Liver (tissue), 9 donors: ENCODE data around the gene SWT1. TPM values are rescaled to one million over a fixed set of nuclear protein-coding genes. Genes with fewer than 3 reads are reported as not detected.

Experiments
- DNase-seq: peaks from one replicate; pipeline ENCODE4 v3.0.0-alpha.2; 2017; ENCODE audit warnings: low spot score
- H3K27ac ChIP-seq, 2 donors: one replicate each; pipeline ENCODE4 v1.7.0; 2013; ENCODE audit warnings: inconsistent platforms in 2 of 2, low read length in 2 of 2, control low read depth in 1 of 2, low read depth in 1 of 2, mild to moderate bottlenecking in 1 of 2
- H3K27me3 ChIP-seq, 4 donors: one replicate each; pipeline versions ENCODE4 v1.6.1 to v1.7.0; 2013; ENCODE audit warnings: low read length in 3 of 4, inconsistent platforms in 1 of 4, mild to moderate bottlenecking in 1 of 4, moderate library complexity in 1 of 4; ENCODE audit not compliant: control insufficient read depth in 4 of 4, insufficient read depth in 4 of 4
- H3K36me3 ChIP-seq, 4 donors: one replicate each; pipeline versions ENCODE4 v1.6.1 to v1.7.0; 2013; ENCODE audit warnings: low read length in 3 of 4, mild to moderate bottlenecking in 3 of 4, low read depth in 1 of 4, moderate library complexity in 1 of 4; ENCODE audit not compliant: control insufficient read depth in 4 of 4, insufficient read depth in 3 of 4
- H3K4me1 ChIP-seq, 4 donors: one replicate each; pipeline versions ENCODE4 v1.6.1 to v1.7.0; 2013; ENCODE audit warnings: low read length in 3 of 4, mild to moderate bottlenecking in 3 of 4, moderate library complexity in 1 of 4; ENCODE audit not compliant: control insufficient read depth in 4 of 4, insufficient read depth in 4 of 4
- H3K4me3 ChIP-seq, 3 donors: one replicate each; pipeline versions ENCODE4 v1.6.1 to v1.7.0; 2013; ENCODE audit warnings: low read length in 3 of 3, control low read depth in 1 of 3, low read depth in 1 of 3, mild to moderate bottlenecking in 1 of 3
- H3K9ac ChIP-seq, 2 donors: one replicate each; pipeline ENCODE4 v1.7.0; 2013; ENCODE audit warnings: low read length in 2 of 2, mild to moderate bottlenecking in 2 of 2, moderate library complexity in 2 of 2, control low read depth in 1 of 2, low read depth in 1 of 2
- H3K9me3 ChIP-seq, 4 donors: one replicate each; pipeline versions ENCODE4 v1.6.1 to v1.7.0; 2013; ENCODE audit warnings: low read length in 3 of 4; ENCODE audit not compliant: control insufficient read depth in 4 of 4
- EGR1 ChIP-seq, 2 donors: IDR thresholded peaks; 2 replicates each; pipeline ENCODE4 v1.6.1; 2016 to 2018; ENCODE audit warnings: antibody characterized with exemption in 2 of 2, low read depth in 2 of 2
- FOXA1 ChIP-seq: IDR thresholded peaks from 2 replicates; pipeline ENCODE4 v1.6.1; 2016; ENCODE audit warnings: antibody characterized with exemption
- FOXA2 ChIP-seq: IDR thresholded peaks from 2 replicates; pipeline ENCODE4 v1.6.1; 2016; ENCODE audit warnings: antibody characterized with exemption
- GABPA ChIP-seq, 2 donors: IDR thresholded peaks in 1 of 2; conservative IDR thresholded peaks in 1 of 2; 2 replicates each; pipeline ENCODE4 v1.6.1; 2016; ENCODE audit warnings: antibody characterized with exemption in 2 of 2, mild to moderate bottlenecking in 1 of 2, moderate library complexity in 1 of 2
- HNF4A ChIP-seq, 2 donors: conservative IDR thresholded peaks; 2 replicates each; pipeline ENCODE4 v1.6.1; 2016; ENCODE audit warnings: antibody characterized with exemption in 2 of 2, mild to moderate bottlenecking in 2 of 2
- HNF4G ChIP-seq: IDR thresholded peaks from 2 replicates; pipeline ENCODE4 v1.6.1; 2016; ENCODE audit warnings: antibody characterized with exemption
- JUND ChIP-seq, 2 donors: IDR thresholded peaks; 2 replicates each; pipeline ENCODE4 v1.6.1; 2016; ENCODE audit warnings: antibody characterized with exemption in 2 of 2
- NR2F2 ChIP-seq: IDR thresholded peaks from 2 replicates; pipeline ENCODE4 v1.6.1; 2016; ENCODE audit warnings: antibody characterized with exemption
- RAD21 ChIP-seq, 2 donors: IDR thresholded peaks; 2 replicates each; pipeline ENCODE4 v1.6.1; 2016; ENCODE audit warnings: antibody characterized with exemption in 2 of 2, mild to moderate bottlenecking in 2 of 2
- SP1 ChIP-seq: IDR thresholded peaks from 2 replicates; pipeline ENCODE4 v1.6.1; 2018; ENCODE audit warnings: antibody characterized with exemption, mild to moderate bottlenecking
- TAF1 ChIP-seq: conservative IDR thresholded peaks from 2 replicates; pipeline ENCODE4 v1.6.1; 2016; ENCODE audit warnings: antibody characterized with exemption, mild to moderate bottlenecking
- YY1 ChIP-seq: IDR thresholded peaks from 2 replicates; pipeline ENCODE4 v1.6.1; 2016; ENCODE audit warnings: antibody characterized with exemption, mild to moderate bottlenecking
- WGBS: extraction: QIAGEN DNeasy Blood & Tissue Kit; methylation state at CpG from one replicate; pipeline ENCODE4 v1.1.7; 2013; 5-methylcytosine and 5-hydroxymethylcytosine counted together
- polyA plus RNA-seq, 2 donors: library from polyadenylated mRNA; stranded (reverse) in 1 of 2; unstranded in 1 of 2; fragments of 200-250 nt in 1 of 2; fragments of >200 nt in 1 of 2; fragmentation: Nextera tagmentation in 1 of 2; extraction: Ambion mirVana in 1 of 2; gene quantifications; one replicate each; pipeline versions ENCODE4 v1.2.1 to v1.2.3, GENCODE V29; 2013 to 2015
- total RNA-seq, 2 donors: library from RNA; depleted of rRNA; stranded (reverse); fragments of >200 nt; gene quantifications; one replicate each; pipeline ENCODE4 v1.2.3, GENCODE V29; 2014
- TF ChIP-seq, protein P1 (sequence below): IDR thresholded peaks from 2 replicates; pipeline ENCODE4 v1.6.1; 2016; ENCODE audit warnings: antibody characterized with exemption, mild to moderate bottlenecking
- TF ChIP-seq, protein P2 (sequence below): IDR thresholded peaks from 2 replicates; pipeline ENCODE4 v1.6.1; 2016; ENCODE audit warnings: antibody characterized with exemption
- TF ChIP-seq, protein P3 (sequence below): IDR thresholded peaks from 2 replicates; pipeline ENCODE4 v1.6.1; 2016; ENCODE audit warnings: antibody characterized with exemption
- TF ChIP-seq, protein P4 (sequence below): IDR thresholded peaks from 2 replicates; pipeline ENCODE4 v1.6.1; 2016; ENCODE audit warnings: antibody characterized with exemption
- TF ChIP-seq, protein P5 (sequence below): fragments of 150-350 bp; IDR thresholded peaks from 2 replicates; pipeline ENCODE4 v1.5.1; 2017; ENCODE audit warnings: improper control_type of control experiment, low read depth, low read length; ENCODE audit not compliant: missing input control
- donor health status: healthy.
- donor health status: healthy.
- donor health status: healthy.
- donor health status: healthy.
- donor health status: healthy.

SWT1 gene
- total and polyA plus RNA-seq, 4 donors: 0.99 to 7.8 (median 2.9) TPM

DNA sequence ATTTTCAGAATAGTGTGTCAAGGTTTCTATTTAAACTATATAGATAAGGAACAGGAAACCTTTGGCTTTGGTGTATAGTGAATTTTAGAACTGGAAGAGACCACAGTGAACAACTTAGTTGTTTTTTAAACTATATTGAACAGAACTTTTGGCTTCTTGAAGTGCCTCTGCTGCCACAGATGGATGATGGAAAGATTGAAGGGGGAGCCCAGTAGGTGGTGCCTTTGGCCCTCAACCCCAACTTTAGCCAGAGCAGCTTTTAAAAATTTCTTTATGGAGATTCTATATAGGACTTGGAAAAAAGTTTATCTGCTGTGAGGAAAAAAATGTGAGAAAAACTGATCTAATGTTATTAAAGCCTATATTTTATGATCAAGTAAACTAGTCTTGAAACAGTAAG is 50.2 kb downstream of the SWT1 start:
- Histone ChIP-seq H3K27me3 (no peaks in the 10 kb centered on the region), H3K4me1 (no peaks in the 10 kb centered on the region), H3K36me3 (peaks cover 0 to 6% (median 1%) of the 10 kb centered on the region in 4 donors), H3K27ac (no peak overlapping the region), H3K9me3 (no peaks in the 10 kb centered on the region), H3K9ac (no peak overlapping the region), H3K4me3 (no peak overlapping the region)
- no peak for DNase-seq
- TF ChIP-seq HNF4G (no peak), RAD21 (IDR thresholded peaks at IDR 0.05) (peak in 1 of 2 donors; percentile 5)

DNA sequence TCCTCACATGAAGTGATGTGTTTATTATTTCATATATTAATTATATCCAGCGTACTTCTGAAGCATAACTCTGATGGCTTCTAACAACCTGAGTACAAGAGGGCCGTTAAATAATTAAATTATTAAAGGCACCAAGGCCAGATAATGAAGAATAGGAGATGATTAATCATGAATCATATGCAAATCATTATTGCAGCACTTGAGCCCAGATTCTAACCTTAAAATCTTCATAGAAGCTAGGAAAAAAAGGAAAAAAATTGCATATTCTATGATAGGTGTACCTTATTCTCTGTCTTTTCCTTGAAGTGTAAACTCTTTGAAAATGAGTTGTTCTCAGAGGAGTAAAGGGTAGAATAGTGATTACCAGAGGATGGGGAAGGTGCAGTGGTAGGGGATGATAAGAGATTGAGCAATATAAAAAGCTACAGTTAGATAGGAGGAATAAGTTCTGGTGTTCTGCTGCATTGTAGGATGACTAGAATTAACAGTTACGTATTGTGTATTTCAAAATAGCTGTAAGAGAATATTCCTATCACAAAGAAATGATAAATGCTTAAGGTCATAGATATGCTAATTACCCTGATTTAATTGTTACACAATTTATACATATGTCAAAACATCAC is 51.1 kb downstream of the SWT1 start:
- no peaks in the 10 kb centered on the region for H3K4me1 ChIP-seq
- no peaks in the 10 kb centered on the region for H3K27me3 ChIP-seq
- TF ChIP-seq, protein P1, sequence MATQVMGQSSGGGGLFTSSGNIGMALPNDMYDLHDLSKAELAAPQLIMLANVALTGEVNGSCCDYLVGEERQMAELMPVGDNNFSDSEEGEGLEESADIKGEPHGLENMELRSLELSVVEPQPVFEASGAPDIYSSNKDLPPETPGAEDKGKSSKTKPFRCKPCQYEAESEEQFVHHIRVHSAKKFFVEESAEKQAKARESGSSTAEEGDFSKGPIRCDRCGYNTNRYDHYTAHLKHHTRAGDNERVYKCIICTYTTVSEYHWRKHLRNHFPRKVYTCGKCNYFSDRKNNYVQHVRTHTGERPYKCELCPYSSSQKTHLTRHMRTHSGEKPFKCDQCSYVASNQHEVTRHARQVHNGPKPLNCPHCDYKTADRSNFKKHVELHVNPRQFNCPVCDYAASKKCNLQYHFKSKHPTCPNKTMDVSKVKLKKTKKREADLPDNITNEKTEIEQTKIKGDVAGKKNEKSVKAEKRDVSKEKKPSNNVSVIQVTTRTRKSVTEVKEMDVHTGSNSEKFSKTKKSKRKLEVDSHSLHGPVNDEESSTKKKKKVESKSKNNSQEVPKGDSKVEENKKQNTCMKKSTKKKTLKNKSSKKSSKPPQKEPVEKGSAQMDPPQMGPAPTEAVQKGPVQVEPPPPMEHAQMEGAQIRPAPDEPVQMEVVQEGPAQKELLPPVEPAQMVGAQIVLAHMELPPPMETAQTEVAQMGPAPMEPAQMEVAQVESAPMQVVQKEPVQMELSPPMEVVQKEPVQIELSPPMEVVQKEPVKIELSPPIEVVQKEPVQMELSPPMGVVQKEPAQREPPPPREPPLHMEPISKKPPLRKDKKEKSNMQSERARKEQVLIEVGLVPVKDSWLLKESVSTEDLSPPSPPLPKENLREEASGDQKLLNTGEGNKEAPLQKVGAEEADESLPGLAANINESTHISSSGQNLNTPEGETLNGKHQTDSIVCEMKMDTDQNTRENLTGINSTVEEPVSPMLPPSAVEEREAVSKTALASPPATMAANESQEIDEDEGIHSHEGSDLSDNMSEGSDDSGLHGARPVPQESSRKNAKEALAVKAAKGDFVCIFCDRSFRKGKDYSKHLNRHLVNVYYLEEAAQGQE: no peak
- TF ChIP-seq NR2F2 (no peak), HNF4G (no peak), FOXA1 (no peak), JUND (IDR thresholded peaks at IDR 0.05) (no peak), YY1 (no peak), HNF4A (conservative IDR thresholded peaks at IDR 0.05) (no peak)
- TF ChIP-seq, protein P2, sequence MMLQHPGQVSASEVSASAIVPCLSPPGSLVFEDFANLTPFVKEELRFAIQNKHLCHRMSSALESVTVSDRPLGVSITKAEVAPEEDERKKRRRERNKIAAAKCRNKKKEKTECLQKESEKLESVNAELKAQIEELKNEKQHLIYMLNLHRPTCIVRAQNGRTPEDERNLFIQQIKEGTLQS: no peak
- TF ChIP-seq, protein P3, sequence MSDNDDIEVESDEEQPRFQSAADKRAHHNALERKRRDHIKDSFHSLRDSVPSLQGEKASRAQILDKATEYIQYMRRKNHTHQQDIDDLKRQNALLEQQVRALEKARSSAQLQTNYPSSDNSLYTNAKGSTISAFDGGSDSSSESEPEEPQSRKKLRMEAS: no peak
- no peak overlapping the region for H3K4me3 ChIP-seq
- no peak overlapping the region for H3K27ac ChIP-seq
- H3K36me3 ChIP-seq: peaks cover 0 to 6% (median 1%) of the 10 kb centered on the region in 4 donors
- no peak overlapping the region for H3K9ac ChIP-seq
- no peak for DNase-seq
- no peaks in the 10 kb centered on the region for H3K9me3 ChIP-seq
- 95% methylated on average over 3 of the region's 3 CpGs for WGBS

DNA sequence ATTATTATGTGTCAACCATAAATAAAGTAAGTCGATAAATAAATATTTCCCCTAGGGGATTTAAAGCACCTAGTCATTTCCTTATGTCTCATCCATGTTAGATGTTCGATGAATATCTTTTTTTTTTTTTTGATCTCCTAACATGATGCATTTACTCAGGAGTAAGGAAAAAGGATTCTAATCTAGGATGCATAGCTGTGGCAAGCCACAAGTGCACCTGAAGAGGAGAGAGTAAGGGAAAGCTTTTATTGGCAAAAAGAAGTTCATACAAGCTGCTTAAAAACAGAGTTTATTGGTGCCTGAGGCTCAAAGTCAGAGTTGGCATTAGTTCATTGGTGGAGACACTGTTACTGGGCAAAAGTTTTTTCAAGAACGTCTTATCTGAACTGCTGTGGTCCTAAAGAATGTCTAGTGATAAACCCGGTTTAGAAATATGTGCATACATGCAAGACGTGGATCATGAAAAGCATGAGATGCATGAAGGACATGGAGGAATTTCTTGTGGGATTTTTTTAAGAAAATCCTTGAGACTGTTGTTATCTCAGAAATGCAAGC is 51.7 kb downstream of the SWT1 start:
- no peak overlapping the region for H3K4me3 ChIP-seq
- H3K36me3 ChIP-seq: peaks cover 0 to 6% (median 1%) of the 10 kb centered on the region in 4 donors
- WGBS: 90% methylated on average over 5 of the region's 5 CpGs
- H3K27ac ChIP-seq: no peak overlapping the region
- no peaks in the 10 kb centered on the region for H3K4me1 ChIP-seq
- H3K9me3 ChIP-seq: no peaks in the 10 kb centered on the region
- H3K27me3 ChIP-seq: no peaks in the 10 kb centered on the region
- H3K9ac ChIP-seq: no peak overlapping the region
- no peak for DNase-seq
- TF ChIP-seq JUND (IDR thresholded peaks at IDR 0.05) (no peak), SP1 (no peak), HNF4G (no peak), NR2F2 (no peak), RAD21 (IDR thresholded peaks at IDR 0.05) (no peak), EGR1 (IDR thresholded peaks at IDR 0.05; ENCODE audit: low read depth in 2 of 2) (no peak), HNF4A (conservative IDR thresholded peaks at IDR 0.05) (no peak), YY1 (no peak), TAF1 (no peak), FOXA2 (no peak), GABPA (IDR thresholded peaks at IDR 0.05 in 1 of 2, conservative IDR thresholded peaks at IDR 0.05 in 1 of 2) (no peak)
- TF ChIP-seq, protein P4, sequence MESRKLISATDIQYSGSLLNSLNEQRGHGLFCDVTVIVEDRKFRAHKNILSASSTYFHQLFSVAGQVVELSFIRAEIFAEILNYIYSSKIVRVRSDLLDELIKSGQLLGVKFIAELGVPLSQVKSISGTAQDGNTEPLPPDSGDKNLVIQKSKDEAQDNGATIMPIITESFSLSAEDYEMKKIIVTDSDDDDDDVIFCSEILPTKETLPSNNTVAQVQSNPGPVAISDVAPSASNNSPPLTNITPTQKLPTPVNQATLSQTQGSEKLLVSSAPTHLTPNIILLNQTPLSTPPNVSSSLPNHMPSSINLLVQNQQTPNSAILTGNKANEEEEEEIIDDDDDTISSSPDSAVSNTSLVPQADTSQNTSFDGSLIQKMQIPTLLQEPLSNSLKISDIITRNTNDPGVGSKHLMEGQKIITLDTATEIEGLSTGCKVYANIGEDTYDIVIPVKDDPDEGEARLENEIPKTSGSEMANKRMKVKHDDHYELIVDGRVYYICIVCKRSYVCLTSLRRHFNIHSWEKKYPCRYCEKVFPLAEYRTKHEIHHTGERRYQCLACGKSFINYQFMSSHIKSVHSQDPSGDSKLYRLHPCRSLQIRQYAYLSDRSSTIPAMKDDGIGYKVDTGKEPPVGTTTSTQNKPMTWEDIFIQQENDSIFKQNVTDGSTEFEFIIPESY: no peak
- TF ChIP-seq, protein P2: no peak
- TF ChIP-seq, protein P5, sequence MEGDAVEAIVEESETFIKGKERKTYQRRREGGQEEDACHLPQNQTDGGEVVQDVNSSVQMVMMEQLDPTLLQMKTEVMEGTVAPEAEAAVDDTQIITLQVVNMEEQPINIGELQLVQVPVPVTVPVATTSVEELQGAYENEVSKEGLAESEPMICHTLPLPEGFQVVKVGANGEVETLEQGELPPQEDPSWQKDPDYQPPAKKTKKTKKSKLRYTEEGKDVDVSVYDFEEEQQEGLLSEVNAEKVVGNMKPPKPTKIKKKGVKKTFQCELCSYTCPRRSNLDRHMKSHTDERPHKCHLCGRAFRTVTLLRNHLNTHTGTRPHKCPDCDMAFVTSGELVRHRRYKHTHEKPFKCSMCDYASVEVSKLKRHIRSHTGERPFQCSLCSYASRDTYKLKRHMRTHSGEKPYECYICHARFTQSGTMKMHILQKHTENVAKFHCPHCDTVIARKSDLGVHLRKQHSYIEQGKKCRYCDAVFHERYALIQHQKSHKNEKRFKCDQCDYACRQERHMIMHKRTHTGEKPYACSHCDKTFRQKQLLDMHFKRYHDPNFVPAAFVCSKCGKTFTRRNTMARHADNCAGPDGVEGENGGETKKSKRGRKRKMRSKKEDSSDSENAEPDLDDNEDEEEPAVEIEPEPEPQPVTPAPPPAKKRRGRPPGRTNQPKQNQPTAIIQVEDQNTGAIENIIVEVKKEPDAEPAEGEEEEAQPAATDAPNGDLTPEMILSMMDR: no peak
- TF ChIP-seq, protein P3: no peak
